HG02970 (cell line): Measurements from ENCODE around the gene NFE2L2.
"Not testable (repeated sequence)": the region's sequence is repeated elsewhere in the genome, so short reads cannot be mapped to it uniquely, and the experiment has no call there.

Experiments
- ATAC-seq: cut with Tn5 transposase; IDR thresholded peaks from one replicate; pipeline ENCODE4 v1.9.1; 2021; ENCODE audit warnings: mild to moderate bottlenecking, moderate library complexity, moderate number of reproducible peaks; ENCODE audit not compliant: unreplicated experiment, low FRiP score

NFE2L2 gene

DNA sequence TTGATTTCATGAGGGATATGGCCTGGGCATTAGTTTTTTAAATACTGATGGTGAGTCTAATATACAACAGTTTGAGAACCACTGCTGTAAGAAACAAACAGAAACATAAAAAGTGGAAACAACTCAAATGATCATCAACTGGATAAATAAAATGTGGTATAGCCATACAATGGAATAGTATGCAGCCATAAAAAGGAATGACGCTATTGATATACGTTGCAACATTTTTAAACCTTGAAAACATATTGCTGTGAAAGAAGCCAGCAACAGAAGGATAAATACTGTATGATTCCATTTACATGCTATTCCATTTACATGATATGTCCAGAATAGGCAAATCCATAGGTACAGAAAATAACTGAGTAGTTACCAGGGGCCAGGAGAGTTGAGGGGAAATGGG lies 6.5 kb downstream of the NFE2L2 start:
- ATAC-seq, result no peak

DNA sequence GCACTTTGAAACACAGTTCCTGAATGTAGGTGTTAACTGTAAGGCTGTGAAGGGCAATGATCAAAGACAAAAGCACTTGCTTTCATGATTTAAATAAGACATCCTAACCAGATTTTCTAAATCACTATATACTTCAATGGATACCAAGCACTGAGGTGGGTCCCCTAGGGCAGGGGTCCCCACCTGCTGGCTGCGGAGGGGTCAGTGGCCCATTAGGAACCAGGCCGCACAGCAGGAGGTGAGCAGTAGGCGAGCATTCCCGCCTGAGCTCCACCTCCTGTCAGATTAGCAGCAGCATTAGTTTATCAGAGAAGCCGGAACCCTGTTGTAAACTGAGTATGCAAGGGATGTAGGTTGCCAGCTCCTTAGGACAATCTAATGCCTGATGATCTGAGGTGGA lies 7.1 kb downstream of the NFE2L2 start:
- no peak for ATAC-seq

DNA sequence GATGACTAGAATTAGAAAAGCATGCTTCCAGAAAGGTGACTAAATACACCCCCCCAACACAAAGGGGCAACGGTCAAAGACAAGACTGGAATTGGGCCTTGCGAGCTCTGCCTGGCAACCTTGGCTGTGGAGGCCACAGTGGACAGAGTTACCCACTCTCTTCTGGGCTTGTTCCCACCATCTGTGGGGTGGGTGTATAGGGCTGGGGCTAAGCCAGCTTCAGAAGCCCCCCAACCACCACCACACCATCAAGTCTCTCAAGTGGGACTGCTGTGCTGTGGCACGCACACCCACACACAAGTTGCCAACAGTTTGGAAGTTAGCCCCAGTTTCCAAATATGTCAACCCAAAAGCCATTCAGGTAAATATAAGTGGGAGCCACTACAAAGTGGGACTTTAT lies 7.8 kb downstream of the NFE2L2 start:
- ATAC-seq, result no peak

DNA sequence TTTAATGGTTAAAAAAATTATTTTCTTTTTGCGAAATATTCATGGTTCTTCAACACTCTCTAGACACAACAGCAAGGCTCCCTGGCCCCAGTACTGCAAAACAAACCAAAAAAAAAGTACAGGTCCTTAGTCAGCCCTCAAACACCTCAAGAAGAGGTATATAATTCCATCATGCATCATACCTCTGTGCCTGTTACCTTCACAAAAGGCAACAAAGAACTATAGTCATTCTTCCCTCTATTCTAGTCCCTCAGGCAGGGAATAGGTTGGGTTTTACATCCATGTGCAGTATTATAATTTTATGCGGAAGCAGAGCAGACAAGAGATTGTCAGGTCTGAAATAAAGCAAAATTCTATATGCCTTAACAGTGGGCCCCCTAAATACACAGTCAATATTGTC lies 8.5 kb downstream of the NFE2L2 start:
- no peak for ATAC-seq

DNA sequence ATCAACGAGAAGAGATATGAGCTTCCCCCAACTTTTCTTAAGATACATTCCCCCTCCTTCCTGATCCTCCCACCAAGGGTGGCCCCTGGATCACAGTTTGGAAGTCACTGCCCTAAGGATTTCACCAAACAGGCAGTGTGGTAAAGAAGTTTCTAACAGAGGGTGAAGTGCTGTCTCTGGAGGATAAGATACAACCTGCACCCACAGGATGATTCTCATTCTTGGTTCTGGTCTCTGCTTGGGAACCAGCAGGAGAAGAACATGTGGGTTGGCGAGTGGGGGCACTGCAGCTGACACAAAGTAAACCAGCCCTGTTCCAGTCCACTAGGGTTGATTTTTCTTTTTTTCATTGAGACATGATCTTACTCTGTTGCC lies 9.3 kb downstream of the NFE2L2 start:
- ATAC-seq, result no peak

DNA sequence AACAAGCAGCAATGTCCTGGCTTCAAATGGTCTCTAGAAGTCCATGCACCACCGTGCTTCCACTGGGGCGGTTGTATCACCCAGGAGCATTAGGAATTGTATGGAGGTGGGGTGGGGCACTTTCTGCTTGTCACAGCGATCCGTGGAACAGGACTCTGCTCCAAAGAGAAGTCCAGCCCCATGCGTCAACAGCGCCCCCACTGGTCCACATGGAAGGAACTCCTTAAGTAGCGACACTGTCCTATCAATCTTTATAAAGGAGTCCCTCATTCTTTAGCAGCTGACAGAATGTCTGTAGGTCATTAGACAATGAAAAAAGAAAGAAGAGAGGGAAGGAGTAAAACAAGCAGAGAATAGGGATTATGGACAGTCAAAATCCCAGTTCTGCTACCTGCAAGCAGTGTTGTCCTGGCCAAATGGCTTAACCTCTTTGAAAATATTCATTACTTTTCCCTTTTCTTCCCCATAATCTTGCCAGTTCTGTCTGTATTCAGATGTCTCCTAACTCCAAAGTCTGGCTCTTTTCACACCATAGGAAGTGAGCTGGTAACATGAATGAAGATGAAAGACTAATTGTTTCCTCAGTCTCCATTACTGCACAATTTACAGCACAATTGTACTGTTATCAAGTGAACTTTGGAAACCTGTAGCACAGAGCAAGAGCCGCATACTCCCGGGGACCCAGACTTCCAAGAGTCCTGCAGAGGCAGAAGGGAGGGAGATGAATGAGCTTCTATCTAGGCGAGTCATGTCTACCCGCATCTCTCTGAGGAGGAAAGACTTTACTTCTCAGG lies 9.9 kb downstream of the NFE2L2 start:
- no peak for ATAC-seq

DNA sequence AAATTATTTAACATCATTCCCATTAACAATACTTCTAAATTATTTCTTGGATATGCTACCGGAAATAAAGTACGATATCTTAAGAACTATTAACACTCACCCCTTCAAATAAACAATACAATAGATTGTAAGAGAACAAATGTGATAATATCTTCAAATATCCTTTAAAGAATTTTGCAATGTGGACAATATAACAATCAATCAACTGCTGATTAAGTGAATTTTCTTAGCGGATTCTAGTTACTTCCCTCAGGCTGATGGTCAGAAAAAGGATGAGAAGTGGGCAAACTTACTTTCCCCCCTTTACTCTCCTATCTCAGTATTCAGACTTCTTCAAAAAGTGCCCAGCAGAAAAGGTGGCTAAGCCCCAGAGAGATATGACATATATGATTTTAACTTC lies 10.8 kb downstream of the NFE2L2 start:
- ATAC-seq, result no peak

DNA sequence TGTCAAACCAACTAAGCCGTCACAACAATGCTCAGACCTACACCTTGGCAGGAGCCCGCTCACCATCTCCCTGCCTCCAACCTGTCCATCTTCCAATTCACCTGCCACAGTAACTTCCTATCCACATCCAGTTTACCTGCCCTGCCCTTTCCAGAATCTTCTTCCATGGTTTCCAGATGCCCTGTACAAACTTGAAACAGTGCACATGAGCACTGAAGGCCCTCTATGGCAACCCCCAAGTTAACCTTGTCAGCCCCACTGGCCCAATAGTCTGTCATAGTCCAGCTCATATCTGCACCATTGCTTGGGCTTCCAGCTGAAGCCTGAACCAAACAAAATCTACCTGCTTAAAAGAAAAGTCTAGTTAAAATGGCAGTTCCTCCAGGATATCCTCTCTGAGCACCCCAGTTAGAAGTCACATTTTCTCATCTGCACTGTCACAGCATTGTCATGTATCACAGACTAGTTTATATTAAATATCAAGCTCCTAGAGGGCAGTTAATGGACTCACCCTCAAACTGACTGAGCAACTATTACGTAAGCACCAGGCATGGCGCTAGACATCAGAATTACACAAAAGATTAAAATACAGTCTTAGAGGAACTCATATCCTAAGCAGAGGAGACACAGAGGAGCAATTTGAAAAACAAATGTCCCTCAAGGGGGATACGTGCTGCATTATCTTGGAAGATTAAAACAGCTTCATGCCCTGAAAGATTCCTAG lies 11.6 kb downstream of the NFE2L2 start:
- ATAC-seq, result no peak

DNA sequence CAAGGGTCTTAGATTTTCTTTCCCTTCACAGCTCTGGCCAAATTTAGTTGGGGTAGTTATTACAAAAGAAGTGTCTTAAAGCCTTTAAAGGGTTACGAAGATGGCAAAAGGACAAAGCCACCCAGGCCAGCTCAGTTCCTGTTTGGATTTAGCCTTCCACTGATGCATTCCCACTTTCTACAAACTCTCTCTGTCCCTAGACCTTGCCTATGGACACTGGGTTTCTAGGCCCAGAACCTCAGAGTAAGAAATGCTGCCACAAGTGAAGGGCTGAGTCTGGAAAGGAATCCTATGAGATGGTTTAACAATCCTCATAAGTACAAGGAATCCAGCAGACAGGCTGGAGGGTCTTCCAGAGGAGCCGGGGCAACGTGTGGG lies 13.4 kb downstream of the NFE2L2 start:
- no peak for ATAC-seq

DNA sequence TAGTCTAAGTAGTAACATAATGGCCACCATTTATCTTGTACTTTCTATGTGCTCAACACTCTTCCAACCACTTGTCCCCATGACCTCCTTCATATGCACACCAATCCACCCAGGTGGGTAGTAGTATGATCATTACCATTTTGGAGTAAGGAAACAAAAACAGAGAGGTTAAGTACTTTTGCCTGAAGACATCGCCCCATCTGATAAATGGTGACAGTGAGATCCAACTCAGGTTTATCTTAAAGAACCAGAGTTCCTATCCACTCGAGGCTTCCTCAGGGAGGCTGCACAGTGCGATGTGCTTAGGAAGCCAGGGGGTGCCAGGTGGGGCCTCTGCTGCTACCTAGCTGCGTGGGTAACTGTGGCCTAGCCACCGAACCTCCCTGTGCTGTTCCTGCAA lies 14.1 kb downstream of the NFE2L2 start:
- ATAC-seq, result no peak

DNA sequence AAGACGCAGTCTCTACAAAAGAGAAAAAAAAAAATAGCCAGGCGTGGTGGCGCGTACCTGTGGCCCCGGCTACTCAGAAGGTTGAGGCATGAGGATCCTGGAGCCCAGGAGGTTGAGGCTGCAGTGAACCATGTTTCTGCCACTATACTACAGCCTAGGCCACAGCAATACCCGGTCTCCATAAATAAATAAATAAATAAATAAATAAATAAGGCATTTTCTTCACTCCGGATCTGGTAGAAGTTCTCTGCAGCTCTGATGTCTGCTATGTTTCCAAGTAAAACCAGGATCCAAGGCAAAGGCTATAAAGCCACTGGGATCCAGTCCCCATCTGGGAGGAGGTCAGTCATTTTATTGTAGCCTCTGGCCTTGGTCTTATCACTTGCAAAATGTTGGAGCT lies 15.5 kb downstream of the NFE2L2 start:
- ATAC-seq, result no peak

DNA sequence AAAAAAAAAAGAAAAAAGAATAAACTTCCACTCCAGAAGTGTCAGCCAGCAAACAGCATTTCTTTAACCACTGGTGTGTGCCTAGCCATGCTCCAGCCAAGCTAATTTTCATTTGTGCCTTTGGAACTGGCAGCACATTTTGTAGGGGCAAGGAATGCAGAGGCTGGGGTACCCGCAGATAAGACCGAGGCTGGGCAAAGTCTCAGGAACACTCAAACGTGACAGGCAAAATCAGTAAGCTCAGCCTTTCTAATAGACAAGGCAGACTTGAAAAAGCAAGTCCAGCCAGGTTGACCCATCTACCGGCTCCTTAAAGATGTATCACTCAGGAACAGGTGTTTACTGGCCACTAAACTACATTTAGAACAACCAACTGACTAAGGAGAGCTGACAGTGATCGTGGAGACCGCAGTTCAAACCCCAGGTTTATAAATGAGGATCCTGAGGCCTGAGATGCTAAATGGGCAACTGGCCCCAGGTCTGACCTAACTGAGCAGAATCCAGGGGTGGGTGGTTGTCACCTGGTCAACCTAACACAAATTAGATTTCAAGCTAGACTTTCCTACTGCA lies 16.7 kb downstream of the NFE2L2 start:
- no peak for ATAC-seq

DNA sequence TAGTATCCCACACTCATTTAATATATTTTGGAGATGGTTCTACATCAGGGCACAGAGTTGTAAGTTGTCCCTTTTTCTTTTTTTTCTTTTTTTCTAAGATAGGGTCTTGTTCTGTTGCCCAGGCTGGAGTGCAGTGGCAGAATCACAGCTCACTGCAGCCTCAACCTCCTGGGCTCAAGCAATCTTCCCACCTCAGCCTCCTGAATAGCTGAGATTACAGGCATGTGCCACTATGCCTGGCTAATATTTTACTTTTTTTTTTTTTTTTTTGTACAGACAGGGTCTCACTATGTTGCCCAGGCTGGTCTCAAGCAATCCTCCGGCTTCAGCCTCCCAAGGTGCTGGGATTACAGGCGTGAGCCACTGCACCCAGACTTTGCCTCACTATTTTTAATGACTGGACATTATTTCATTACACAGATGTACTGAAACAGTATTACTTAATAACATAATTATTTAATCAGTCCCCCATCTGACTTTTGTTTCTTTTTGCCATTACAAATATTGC lies 17.9 kb downstream of the NFE2L2 start:
- not testable (repeated sequence) for ATAC-seq

DNA sequence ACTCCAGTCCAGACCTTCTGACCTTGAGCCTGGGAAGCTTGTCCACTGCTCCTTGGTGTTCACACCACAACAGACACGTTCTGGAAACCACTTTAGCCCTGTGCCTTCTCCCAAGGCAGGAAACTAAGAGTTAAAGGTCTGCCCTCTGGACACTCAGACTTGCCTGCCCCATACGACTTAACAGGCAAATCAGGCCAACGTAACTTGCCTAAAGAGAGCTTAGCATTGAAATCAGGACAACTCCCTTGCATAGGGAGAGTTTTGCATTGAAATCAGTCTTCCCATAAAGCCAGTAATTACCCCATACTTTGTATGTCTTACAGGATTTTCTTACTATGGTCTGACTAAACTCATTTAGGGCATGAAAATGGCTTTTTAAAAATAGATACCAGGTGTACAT lies 18.5 kb downstream of the NFE2L2 start:
- ATAC-seq, result no peak

DNA sequence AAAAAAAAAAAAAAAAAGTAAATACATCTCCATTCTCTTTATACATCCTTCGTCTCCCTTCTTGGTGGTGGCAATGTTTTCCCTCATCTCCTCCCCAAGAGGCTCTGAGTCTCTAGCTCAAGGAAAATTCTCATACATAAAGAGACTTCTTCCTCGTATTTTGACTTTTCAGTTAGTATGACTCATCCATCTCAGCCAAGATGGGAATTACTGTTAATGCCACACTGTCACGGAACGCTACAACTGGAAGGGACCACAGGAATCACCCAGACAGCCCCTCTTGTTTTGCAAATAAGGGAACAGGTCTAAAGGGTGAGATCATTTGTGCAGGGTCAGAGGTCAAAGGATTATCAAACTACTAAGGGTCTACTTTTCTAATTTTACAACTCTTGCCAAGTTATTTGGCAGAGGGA lies 19.5 kb downstream of the NFE2L2 start:
- ATAC-seq, result no peak

DNA sequence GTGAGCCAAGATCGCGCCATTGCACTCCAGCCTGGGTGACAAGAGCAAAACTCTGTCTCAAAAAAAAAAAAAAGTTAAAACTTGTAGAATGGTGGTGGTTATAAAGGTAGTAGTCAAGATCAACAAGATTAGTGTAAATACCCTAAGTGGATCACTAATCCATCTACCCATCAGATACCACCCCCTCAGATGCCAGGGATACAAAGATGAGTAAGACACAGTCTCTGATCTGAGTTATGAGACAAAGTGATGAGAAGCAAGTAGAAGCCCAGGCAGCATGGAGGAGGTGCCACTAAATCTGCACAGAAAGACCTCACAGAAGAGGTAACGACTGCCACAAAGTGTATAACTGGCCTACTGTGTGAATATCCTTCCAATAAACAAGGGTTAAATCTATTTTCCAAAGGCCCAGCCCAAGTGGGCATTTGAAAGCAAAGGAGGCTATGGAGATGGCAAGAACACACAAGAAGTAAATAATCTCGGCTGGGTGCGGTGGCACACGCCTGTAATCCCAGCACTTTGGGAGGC lies 20.2 kb downstream of the NFE2L2 start:
- no peak for ATAC-seq

DNA sequence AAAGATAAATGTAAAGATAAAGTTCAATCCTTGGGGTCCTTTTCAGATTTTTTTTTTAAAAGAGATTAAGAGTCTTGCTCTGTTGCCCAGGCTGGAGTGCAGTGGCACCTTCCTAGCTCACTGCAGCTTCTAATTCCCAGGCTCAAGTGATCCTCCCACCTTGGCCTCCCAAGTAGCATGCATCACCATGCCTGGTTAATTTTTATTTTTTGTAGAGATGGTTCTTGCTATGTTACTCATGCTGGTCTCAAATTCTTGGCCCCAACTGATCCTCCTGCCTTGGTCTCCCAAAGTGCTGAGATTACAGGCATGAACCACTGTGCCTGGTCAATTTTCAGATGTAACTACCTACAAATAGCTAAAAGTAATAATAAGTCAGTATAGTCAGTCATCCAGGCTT lies 21.1 kb downstream of the NFE2L2 start:
- no peak for ATAC-seq

DNA sequence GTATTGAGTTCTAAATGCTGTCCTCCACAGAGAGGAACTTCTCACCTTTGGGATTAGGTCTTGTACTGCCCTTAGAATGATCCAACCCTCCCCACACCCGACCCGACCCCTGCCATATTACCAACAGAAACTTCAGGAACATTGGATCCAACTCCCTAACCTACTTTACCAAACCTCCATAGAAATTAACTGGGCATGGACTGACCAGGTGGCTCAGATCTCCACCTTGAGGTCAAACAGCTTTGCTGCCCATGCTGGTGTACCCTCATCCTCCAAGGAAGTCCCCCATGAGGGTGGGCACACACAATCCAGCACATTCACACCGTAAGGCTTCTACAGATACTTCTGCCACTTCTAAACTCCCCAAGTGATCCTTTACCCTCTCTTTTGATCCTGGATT lies 21.5 kb downstream of the NFE2L2 start:
- no peak for ATAC-seq

DNA sequence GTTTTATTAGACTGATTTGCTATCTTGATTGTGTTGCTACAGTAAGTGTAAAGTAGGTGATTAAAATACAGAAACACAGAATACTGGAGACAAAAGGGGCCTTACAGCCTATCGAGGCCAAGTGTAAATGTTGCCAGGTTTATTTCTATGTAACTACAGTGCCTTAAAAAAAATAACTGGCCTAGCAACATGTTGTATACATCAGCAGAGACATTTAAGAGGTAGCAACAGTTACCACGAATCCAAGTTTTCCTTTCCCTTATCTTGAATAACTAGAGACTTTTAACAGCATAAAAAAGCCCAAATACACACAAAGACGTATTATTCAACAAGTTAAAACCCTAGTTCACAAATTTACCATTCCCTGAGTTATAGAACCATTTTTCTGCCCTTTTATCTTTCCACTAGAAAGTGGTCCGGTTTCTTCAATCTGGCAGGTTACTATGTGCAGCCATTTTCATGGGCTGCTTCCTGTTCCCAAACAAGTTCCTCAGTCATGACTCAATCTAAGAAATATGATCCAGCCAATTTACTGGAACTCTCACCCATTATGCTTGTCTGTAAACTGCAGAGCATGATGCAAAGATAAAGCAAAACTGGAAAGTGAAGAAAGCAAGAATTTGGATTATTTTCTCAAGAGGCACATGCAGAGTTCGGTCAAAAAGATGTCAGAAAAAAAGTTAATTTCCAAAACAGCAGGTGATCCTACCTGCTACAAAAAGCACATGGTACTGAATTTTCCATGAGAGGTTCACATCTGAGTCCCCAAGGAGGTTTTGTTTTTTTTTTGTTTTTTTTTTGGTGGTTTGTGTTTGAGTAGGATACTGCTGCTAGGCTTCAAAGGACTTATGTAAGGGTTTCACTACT lies 22.2 kb downstream of the NFE2L2 start:
- ATAC-seq, result no peak

DNA sequence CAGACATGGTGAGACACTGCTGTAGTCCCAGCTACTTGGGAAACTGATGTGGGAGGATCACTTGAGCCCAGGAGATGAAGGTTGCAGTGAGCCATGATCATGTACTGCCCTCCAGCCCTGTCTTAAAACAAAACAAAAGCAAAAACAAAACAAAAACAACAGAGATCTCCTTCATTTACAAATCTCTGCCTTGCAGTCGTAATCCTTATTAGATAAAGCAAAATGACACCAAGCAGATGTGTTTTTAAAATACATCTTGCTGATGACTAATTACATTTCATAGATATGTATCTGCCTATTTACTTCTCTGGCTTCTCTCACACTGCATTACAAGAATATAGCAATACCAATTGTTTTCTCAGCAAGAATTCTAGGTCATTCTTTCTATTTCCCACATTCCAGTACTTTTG lies 22.8 kb downstream of the NFE2L2 start:
- no peak for ATAC-seq
